ENCODE results near the gene SLC22A31. TPM values are rescaled to one million over a fixed set of nuclear protein-coding genes. Genes with fewer than 3 reads are reported as not detected.
A peak's percentile ranks its signal among the peaks of the same experiment; 100 is the strongest.
"Not testable (repeated sequence)": the region's sequence is repeated elsewhere in the genome, so short reads cannot be mapped to it uniquely, and the experiment has no call there.

The SLC22A31 gene
- total RNA-seq, 1 experiment from 2014 or later, result 6.7 TPM

GRCh38 chr16:89167425-89167941 lies 32.9 kb downstream of the SLC22A31 start:
- peak; percentile 87 for TF ChIP-seq CTCF (IDR thresholded peaks at IDR 0.05; ENCODE audit: insufficient read depth in 1 of 2, low read depth in 1 of 2, low read length in 1 of 2, severe bottlenecking in 1 of 2, unreplicated experiment in 1 of 2)
- H3K4me3 Mint-ChIP-seq (ENCODE audit: unreplicated experiment), result no peak overlapping the region
- no TSS peak for BruUV-seq (replicated peaks)

GRCh38 chr16:89166696-89167424 lies 33.5 kb downstream of the SLC22A31 start:
- Mint-ChIP-seq H3K9me3 (ENCODE audit: unreplicated experiment) (no peaks in the 10 kb centered on the region), H3K4me3 (ENCODE audit: unreplicated experiment) (no peak overlapping the region), H3K4me1 (ENCODE audit: low read depth, unreplicated experiment) (peaks cover 7% of the 10 kb centered on the region), H3K27me3 (ENCODE audit: insufficient read depth, unreplicated experiment) (no peaks in the 10 kb centered on the region), H3K27ac (ENCODE audit: unreplicated experiment) (no peak overlapping the region), H3K36me3 (ENCODE audit: insufficient read depth, unreplicated experiment) (no peaks in the 10 kb centered on the region)
- no peaks in the 10 kb centered on the region for H3K9me3 ChIP-seq
- POLR2A ChIA-PET, result interaction anchor here (0.6 kb wide), 1 partner anchor 238 kb away, joined by 3 read pairs; no protein-coding TSS in a partner anchor
- no peaks in the 10 kb centered on the region for H3K27me3 ChIP-seq (replicated peaks; ENCODE audit: control insufficient read depth, insufficient read depth, low read length)
- H3K4me3 ChIP-seq (ENCODE audit: low read depth, low read length), result no peak overlapping the region
- H3K4me1 ChIP-seq, result peaks cover 18% of the 10 kb centered on the region
- H3K36me3 ChIP-seq (ENCODE audit: control insufficient read depth, insufficient read depth, low read length), result no peaks in the 10 kb centered on the region
- intact Hi-C loops (cut with micrococcal nuclease; ENCODE audit: unreplicated experiment), result loop anchor here (2.0 to 10.0 kb wide), 2 partner anchors 222 to 350 kb away; no protein-coding TSS in a partner anchor
- TF ChIP-seq CTCF (IDR thresholded peaks at IDR 0.05; ENCODE audit: insufficient read depth in 1 of 2, low read depth in 1 of 2, low read length in 1 of 2, severe bottlenecking in 1 of 2, unreplicated experiment in 1 of 2), result no peak
- BruUV-seq (replicated peaks), result no TSS peak
- CTCF ChIA-PET, result interaction anchor here (0.7 to 1.5 kb wide), 5 partner anchors 12 to 430 kb away, joined by 3 to 9 read pairs (median 5); partner anchors contain the start of gene ZNF778
- no peak for DNase-seq

More at GRCh38 chr16:89167425-89167941, 32.9 kb downstream of the SLC22A31 start:
- H3K36me3 Mint-ChIP-seq (ENCODE audit: insufficient read depth, unreplicated experiment), result no peaks in the 10 kb centered on the region
- DNase-seq, result peak; percentile 83 to 93
- H3K9me3 Mint-ChIP-seq (ENCODE audit: unreplicated experiment), result no peaks in the 10 kb centered on the region
- peaks cover 2% of the 10 kb centered on the region for H3K27me3 ChIP-seq (replicated peaks; ENCODE audit: control insufficient read depth, insufficient read depth, low read length)
- H3K27ac Mint-ChIP-seq (ENCODE audit: unreplicated experiment), result no peak overlapping the region
- H3K27me3 Mint-ChIP-seq (ENCODE audit: insufficient read depth, unreplicated experiment), result no peaks in the 10 kb centered on the region
- CTCF ChIA-PET, result interaction anchor here (0.6 to 1.5 kb wide), 6 partner anchors 13 to 430 kb away, joined by 3 to 9 read pairs (median 4); partner anchors contain the start of gene ZNF778
- H3K9me3 ChIP-seq, result no peaks in the 10 kb centered on the region
- POLR2A ChIA-PET, result interaction anchor here (0.6 kb wide), 1 partner anchor 239 kb away, joined by 3 read pairs; no protein-coding TSS in a partner anchor
- no peaks in the 10 kb centered on the region for H3K36me3 ChIP-seq (ENCODE audit: control insufficient read depth, insufficient read depth, low read length)
- peaks cover 19% of the 10 kb centered on the region for H3K4me1 ChIP-seq
- intact Hi-C loops (cut with micrococcal nuclease; ENCODE audit: unreplicated experiment), result loop anchor here (2.0 to 10.0 kb wide), 2 partner anchors 223 to 351 kb away; no protein-coding TSS in a partner anchor
- peaks cover 7% of the 10 kb centered on the region for H3K4me1 Mint-ChIP-seq (ENCODE audit: low read depth, unreplicated experiment)
- H3K4me3 ChIP-seq (ENCODE audit: low read depth, low read length), result no peak overlapping the region

- intact Hi-C loops (cut with micrococcal nuclease; ENCODE audit: unreplicated experiment), result loop anchor here (10.0 kb wide), 1 partner anchor 221 kb away; no protein-coding TSS in a partner anchor
- H3K27me3 Mint-ChIP-seq (ENCODE audit: insufficient read depth, unreplicated experiment); POLR2A ChIA-PET; H3K36me3 Mint-ChIP-seq (ENCODE audit: insufficient read depth, unreplicated experiment); H3K4me3 Mint-ChIP-seq (ENCODE audit: unreplicated experiment); DNase-seq; H3K36me3 ChIP-seq (ENCODE audit: control insufficient read depth, insufficient read depth, low read length); H3K9me3 Mint-ChIP-seq (ENCODE audit: unreplicated experiment); BruUV-seq (replicated peaks); H3K9me3 ChIP-seq; H3K4me1 Mint-ChIP-seq (ENCODE audit: low read depth, unreplicated experiment); H3K4me3 ChIP-seq (ENCODE audit: low read depth, low read length); H3K27ac Mint-ChIP-seq (ENCODE audit: unreplicated experiment); CTCF ChIA-PET; H3K27me3 ChIP-seq (replicated peaks; ENCODE audit: control insufficient read depth, insufficient read depth, low read length): not testable (repeated sequence)
- peaks cover 12% of the 10 kb centered on the region for H3K4me1 ChIP-seq
Measured at GRCh38 chr16:89165681-89165979, 34.7 kb downstream of the SLC22A31 start.
